ENCODE data around the gene CPN1. TPM values are rescaled to one million over a fixed set of nuclear protein-coding genes. Genes with fewer than 3 reads are reported as not detected.
"Not testable (repeated sequence)": the region's sequence is repeated elsewhere in the genome, so short reads cannot be mapped to it uniquely, and the experiment has no call there.

The CPN1 gene
- total and polyA plus RNA-seq, 2 experiments from 2014 or later, result 2.8 to 4.6 TPM

DNA sequence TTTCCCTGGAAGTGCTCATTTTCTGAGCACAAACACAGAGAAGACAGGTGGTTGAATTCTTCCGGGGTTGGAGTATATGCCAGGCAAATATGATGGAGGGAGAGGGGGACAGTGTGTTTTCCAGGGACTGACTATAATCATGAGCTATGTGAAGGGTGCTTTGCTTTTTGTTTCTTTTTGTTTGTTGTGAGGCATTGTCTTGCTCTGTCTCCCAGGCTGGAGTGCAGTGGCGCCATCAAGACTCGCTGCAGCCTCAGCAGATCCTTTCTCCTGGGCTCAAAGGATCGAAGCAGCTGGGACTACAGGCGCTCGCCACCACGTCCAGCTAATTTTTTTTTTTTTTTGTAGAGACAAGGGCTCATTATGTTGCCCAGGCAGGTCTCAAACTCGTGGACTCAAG is 47.3 kb upstream of the CPN1 start:
- Histone ChIP-seq H3K4me2 (no peak overlapping the region), H2AFZ (no peak overlapping the region)
- WGBS (ENCODE audit: low lambda C conversion rate, missing lambda C conversion rate), result 78% methylated on average over 8 of the region's 8 CpGs

GRCh38 chr10:100125335-100125734 is 43.7 kb upstream of the CPN1 start:
- not testable (repeated sequence) for H3K4me1 ChIP-seq (ENCODE audit: insufficient read depth); H3K4me3 ChIP-seq; H3K27me3 ChIP-seq; H3K4me2 ChIP-seq; H3K9me2 ChIP-seq (replicated peaks; ENCODE audit: insufficient read depth); H3K36me3 ChIP-seq (replicated peaks; ENCODE audit: insufficient read depth, low read depth); DNase-seq (ENCODE audit: low spot score); H3K27ac ChIP-seq; H2AFZ ChIP-seq; H3K79me2 ChIP-seq; H4K20me1 ChIP-seq (ENCODE audit: insufficient read depth, poor library complexity, severe bottlenecking); H3K9me3 ChIP-seq (ENCODE audit: low read depth)
- 88% methylated on average over 2 of the region's 2 CpGs for WGBS (ENCODE audit: low lambda C conversion rate, missing lambda C conversion rate)

More for the DNA sequence above, 47.3 kb upstream of the CPN1 start:
- H3K36me3 ChIP-seq (replicated peaks; ENCODE audit: insufficient read depth, low read depth), result no peaks in the 10 kb centered on the region
- no peaks in the 10 kb centered on the region for H3K27me3 ChIP-seq
- H3K27ac ChIP-seq, result no peak overlapping the region
- H3K79me2 ChIP-seq, result no peaks in the 10 kb centered on the region
- no peaks in the 10 kb centered on the region for H3K4me1 ChIP-seq (ENCODE audit: insufficient read depth)
- H4K20me1 ChIP-seq (ENCODE audit: insufficient read depth, poor library complexity, severe bottlenecking), result no peaks in the 10 kb centered on the region
- H3K9me3 ChIP-seq (ENCODE audit: low read depth), result no peaks in the 10 kb centered on the region
- no peak overlapping the region for H3K4me3 ChIP-seq
- no peaks in the 10 kb centered on the region for H3K9me2 ChIP-seq (replicated peaks; ENCODE audit: insufficient read depth)
- no peak for DNase-seq (ENCODE audit: low spot score)
- TF ChIP-seq EZH2phosphoT487 (IDR thresholded peaks at IDR 0.05; ENCODE audit: low read depth, severe bottlenecking, unreplicated experiment) (no peak), EZH2 (IDR thresholded peaks at IDR 0.05; ENCODE audit: borderline replicate concordance) (no peak), CTCF (IDR thresholded peaks at IDR 0.05; ENCODE audit: poor library complexity) (no peak)

- no peak overlapping the region for H3K4me2 ChIP-seq
- no peak overlapping the region for H3K4me3 ChIP-seq
- H3K79me2 ChIP-seq, result no peaks in the 10 kb centered on the region
- no peaks in the 10 kb centered on the region for H3K36me3 ChIP-seq (replicated peaks; ENCODE audit: insufficient read depth, low read depth)
- no peaks in the 10 kb centered on the region for H3K9me2 ChIP-seq (replicated peaks; ENCODE audit: insufficient read depth)
- H3K9me3 ChIP-seq (ENCODE audit: low read depth), result no peaks in the 10 kb centered on the region
- TF ChIP-seq EZH2 (IDR thresholded peaks at IDR 0.05; ENCODE audit: borderline replicate concordance) (no peak), EZH2phosphoT487 (IDR thresholded peaks at IDR 0.05; ENCODE audit: low read depth, severe bottlenecking, unreplicated experiment) (no peak), CTCF (IDR thresholded peaks at IDR 0.05; ENCODE audit: poor library complexity) (no peak)
- 81% methylated on average over 4 of the region's 4 CpGs for WGBS (ENCODE audit: low lambda C conversion rate, missing lambda C conversion rate)
- no peak overlapping the region for H3K27ac ChIP-seq
- no peaks in the 10 kb centered on the region for H3K27me3 ChIP-seq
- no peak for DNase-seq (ENCODE audit: low spot score)
- H4K20me1 ChIP-seq (ENCODE audit: insufficient read depth, poor library complexity, severe bottlenecking), result no peaks in the 10 kb centered on the region
- no peaks in the 10 kb centered on the region for H3K4me1 ChIP-seq (ENCODE audit: insufficient read depth)
- no peak overlapping the region for H2AFZ ChIP-seq
Measured at GRCh38 chr10:100124097-100124496, 42.4 kb upstream of the CPN1 start.

- Histone ChIP-seq H3K9me2 (replicated peaks; ENCODE audit: insufficient read depth) (no peaks in the 10 kb centered on the region), H3K27ac (no peak overlapping the region), H3K27me3 (no peaks in the 10 kb centered on the region), H3K9me3 (ENCODE audit: low read depth) (no peaks in the 10 kb centered on the region), H3K4me1 (ENCODE audit: insufficient read depth) (no peaks in the 10 kb centered on the region), H4K20me1 (ENCODE audit: insufficient read depth, poor library complexity, severe bottlenecking) (no peaks in the 10 kb centered on the region), H3K36me3 (replicated peaks; ENCODE audit: insufficient read depth, low read depth) (no peaks in the 10 kb centered on the region), H3K4me3 (no peak overlapping the region), H2AFZ (no peak overlapping the region), H3K4me2 (no peak overlapping the region), H3K79me2 (no peaks in the 10 kb centered on the region)
- DNase-seq (ENCODE audit: low spot score), result no peak
- TF ChIP-seq EZH2phosphoT487 (IDR thresholded peaks at IDR 0.05; ENCODE audit: low read depth, severe bottlenecking, unreplicated experiment) (no peak), CTCF (IDR thresholded peaks at IDR 0.05; ENCODE audit: poor library complexity) (no peak), EZH2 (IDR thresholded peaks at IDR 0.05; ENCODE audit: borderline replicate concordance) (no peak)
Measured at GRCh38 chr10:100122780-100123179, 41.1 kb upstream of the CPN1 start.
